ENCODE data around the gene ABTB2. TPM values are rescaled to one million over a fixed set of nuclear protein-coding genes. Genes with fewer than 3 reads are reported as not detected.

ABTB2 gene
- total RNA-seq, 2 experiments from 2014 or later = 2.4 to 2.5 TPM

DNA sequence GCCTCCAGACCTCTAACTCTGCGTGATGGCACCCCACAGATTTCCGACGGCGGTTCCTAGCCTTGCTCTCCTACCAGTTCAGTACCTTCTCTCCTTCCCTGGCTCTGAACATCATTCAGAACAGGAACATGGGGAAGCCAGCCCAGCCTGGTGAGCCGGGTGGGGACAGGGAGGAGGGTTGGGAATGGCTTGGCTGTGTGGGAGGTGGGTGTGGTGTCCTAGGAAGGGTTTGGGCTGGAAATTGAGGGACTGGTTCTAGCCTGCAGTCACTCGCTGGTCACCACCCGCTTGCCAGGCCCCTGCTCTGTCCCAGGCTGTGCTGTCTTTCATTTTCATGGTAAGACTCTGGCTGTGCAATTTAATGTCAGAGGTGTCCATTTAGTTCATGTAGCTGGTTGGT lies 218.5 kb downstream of the ABTB2 start:
- Mint-ChIP-seq H3K4me1 (ENCODE audit: low read depth) (peaks cover 2% of the 10 kb centered on the region), H3K36me3 (ENCODE audit: low read depth) (peaks cover 53% of the 10 kb centered on the region), H3K9me3 (no peaks in the 10 kb centered on the region), H3K27me3 (no peaks in the 10 kb centered on the region), H3K27ac (no peak overlapping the region), H3K4me3 (no peak overlapping the region)
- CTCF ChIA-PET = interaction anchor here (1.0 kb wide), 1 partner anchor 143 kb away, joined by 3 read pairs; no protein-coding TSS in a partner anchor
- intact Hi-C loops (cut with micrococcal nuclease) = no loop called here
- POLR2A ChIA-PET = interaction anchor here (1.5 kb wide), 1 partner anchor 11 kb away, joined by 6 read pairs; no protein-coding TSS in a partner anchor
- no peak for DNase-seq
- ATAC-seq = no peak
- TF ChIP-seq, protein P1, sequence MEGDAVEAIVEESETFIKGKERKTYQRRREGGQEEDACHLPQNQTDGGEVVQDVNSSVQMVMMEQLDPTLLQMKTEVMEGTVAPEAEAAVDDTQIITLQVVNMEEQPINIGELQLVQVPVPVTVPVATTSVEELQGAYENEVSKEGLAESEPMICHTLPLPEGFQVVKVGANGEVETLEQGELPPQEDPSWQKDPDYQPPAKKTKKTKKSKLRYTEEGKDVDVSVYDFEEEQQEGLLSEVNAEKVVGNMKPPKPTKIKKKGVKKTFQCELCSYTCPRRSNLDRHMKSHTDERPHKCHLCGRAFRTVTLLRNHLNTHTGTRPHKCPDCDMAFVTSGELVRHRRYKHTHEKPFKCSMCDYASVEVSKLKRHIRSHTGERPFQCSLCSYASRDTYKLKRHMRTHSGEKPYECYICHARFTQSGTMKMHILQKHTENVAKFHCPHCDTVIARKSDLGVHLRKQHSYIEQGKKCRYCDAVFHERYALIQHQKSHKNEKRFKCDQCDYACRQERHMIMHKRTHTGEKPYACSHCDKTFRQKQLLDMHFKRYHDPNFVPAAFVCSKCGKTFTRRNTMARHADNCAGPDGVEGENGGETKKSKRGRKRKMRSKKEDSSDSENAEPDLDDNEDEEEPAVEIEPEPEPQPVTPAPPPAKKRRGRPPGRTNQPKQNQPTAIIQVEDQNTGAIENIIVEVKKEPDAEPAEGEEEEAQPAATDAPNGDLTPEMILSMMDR (IDR thresholded peaks at IDR 0.05) = no peak

DNA sequence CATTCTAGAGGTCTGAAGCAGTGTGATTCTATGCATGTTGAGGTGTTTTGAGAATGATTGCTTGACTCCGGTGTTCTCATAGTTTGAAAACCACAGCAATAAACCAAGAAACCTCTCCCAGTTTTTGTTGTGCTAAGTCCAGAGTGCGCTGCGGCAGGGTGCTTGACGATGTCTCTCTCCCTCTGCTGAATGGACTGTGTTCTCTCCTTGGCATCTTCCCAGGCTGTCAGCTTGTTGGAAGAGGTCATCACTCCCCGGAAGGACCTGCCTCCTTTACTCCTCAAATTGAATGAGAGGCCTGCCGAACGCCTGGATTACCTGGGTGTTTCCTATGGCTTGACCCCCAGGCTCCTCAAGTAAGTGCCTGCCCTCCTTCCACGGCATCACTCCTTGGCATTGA lies 221.4 kb downstream of the ABTB2 start:
- ATAC-seq (no peak), DNase-seq (no peak)
- Mint-ChIP-seq H3K27me3 (no peaks in the 10 kb centered on the region), H3K27ac (no peak overlapping the region), H3K4me3 (no peak overlapping the region), H3K36me3 (ENCODE audit: low read depth) (peaks cover 58% of the 10 kb centered on the region), H3K4me1 (ENCODE audit: low read depth) (peaks cover 2% of the 10 kb centered on the region), H3K9me3 (no peaks in the 10 kb centered on the region)
- ChIA-PET POLR2A (interaction anchor here (0.7 to 2.7 kb wide), 4 partner anchors 14 to 95 kb away, joined by 3 to 7 read pairs (median 4); no protein-coding TSS in a partner anchor), CTCF (no interaction called here)
- TF ChIP-seq, protein P1 (IDR thresholded peaks at IDR 0.05) = no peak
- intact Hi-C loops (cut with micrococcal nuclease) = no loop called here

DNA sequence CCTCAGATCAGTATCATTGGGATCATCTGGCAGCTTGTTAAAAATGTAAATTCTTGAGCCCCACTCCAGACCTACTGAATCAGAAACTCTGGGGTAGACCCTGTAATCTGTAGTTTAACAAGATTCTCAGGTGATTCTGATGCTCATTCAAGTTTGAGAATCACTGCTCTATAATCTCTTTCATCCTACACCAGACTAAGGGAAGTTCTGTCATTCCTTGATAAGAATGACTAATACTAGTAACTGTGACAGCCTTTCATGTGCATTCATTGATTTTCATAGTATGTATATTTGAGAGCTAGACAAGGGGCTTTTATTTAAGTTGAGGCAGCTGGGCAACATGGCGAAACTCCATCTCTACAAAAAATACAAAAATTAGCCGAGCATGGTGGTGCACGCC lies 222.4 kb downstream of the ABTB2 start:
- ATAC-seq = peak; percentile 58
- intact Hi-C loops (cut with micrococcal nuclease) = no loop called here

DNA sequence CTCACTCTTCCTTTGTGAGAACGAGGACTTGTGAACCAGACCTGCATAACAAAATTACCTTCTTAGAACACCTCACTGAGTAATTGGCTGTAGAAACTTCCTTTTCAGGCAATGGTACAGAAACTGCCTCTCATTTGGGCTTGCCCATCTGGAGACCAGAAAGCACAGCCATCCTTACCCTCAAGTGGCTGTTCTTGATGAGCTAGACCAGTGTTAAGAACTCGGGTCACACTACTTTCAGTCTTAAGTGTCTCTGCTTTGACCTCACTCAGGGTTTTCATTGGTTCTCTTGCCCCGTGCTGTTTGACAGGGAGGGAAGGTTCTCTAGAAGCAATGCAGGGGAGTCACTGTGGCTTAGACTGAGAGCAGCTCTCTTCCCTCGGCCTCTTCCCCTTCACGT lies 223.0 kb downstream of the ABTB2 start:
- no peaks in the 10 kb centered on the region for H3K27me3 Mint-ChIP-seq
- H3K4me1 Mint-ChIP-seq (ENCODE audit: low read depth) = peaks cover 2% of the 10 kb centered on the region
- no peak overlapping the region for H3K4me3 Mint-ChIP-seq
- ATAC-seq = no peak
- H3K27ac Mint-ChIP-seq = no peak overlapping the region
- ChIA-PET POLR2A (interaction anchor here (0.6 to 2.7 kb wide), 12 partner anchors 9 to 237 kb away, joined by 3 to 7 read pairs (median 4); partner anchors contain the start of gene ABTB2), CTCF (interaction anchor here (0.9 kb wide), 1 partner anchor 40 kb away, joined by 3 read pairs; no protein-coding TSS in a partner anchor)
- no peak for DNase-seq
- H3K36me3 Mint-ChIP-seq (ENCODE audit: low read depth) = peaks cover 68% of the 10 kb centered on the region
- no peaks in the 10 kb centered on the region for H3K9me3 Mint-ChIP-seq
- intact Hi-C loops (cut with micrococcal nuclease) = no loop called here
- TF ChIP-seq, protein P1 (IDR thresholded peaks at IDR 0.05) = no peak

More for the DNA sequence above, 222.4 kb downstream of the ABTB2 start:
- Mint-ChIP-seq H3K36me3 (ENCODE audit: low read depth) (peaks cover 68% of the 10 kb centered on the region), H3K27ac (no peak overlapping the region), H3K4me1 (ENCODE audit: low read depth) (peaks cover 2% of the 10 kb centered on the region), H3K4me3 (no peak overlapping the region), H3K27me3 (no peaks in the 10 kb centered on the region), H3K9me3 (no peaks in the 10 kb centered on the region)
- ChIA-PET CTCF (interaction anchor here (0.9 kb wide), 1 partner anchor 39 kb away, joined by 3 read pairs; no protein-coding TSS in a partner anchor), POLR2A (interaction anchor here (0.5 to 2.7 kb wide), 12 partner anchors 9 to 377 kb away, joined by 3 to 7 read pairs (median 3); no protein-coding TSS in a partner anchor)
- no peak for DNase-seq
- TF ChIP-seq, protein P1 (IDR thresholded peaks at IDR 0.05) = no peak

DNA sequence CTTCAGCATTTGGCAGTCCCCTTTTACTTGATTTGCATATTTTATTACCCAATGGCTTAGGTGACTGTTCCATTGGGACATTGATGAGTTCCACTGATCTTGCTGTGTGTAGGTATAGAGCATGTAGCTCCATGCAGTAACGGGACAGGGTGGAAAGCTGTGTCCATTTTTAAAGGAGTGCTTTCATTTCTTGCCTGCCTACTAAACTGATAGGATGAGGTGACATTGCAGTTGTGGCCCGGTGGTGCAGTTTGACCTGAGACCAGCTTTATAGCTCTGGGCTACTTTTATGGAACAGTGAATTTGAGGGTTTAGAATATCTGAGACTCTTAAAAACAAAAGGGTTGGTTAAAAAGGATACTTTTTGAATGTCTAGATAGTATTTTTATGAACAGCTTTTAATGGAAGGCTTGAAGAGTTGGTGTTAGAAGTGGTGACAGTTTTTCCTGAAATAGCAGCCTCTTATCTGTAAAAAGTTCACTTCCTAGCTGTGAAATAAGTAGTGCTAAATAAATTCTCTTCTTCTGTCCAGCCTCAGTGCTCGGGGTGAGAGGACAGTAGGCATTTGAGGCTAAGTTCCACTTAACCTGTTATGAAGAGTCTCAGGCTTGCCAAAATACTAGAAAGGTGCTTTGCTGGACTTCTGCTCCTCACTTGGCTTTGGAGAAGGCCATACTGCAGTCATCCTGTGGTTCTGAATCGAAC lies 225.4 kb downstream of the ABTB2 start:
- Mint-ChIP-seq H3K36me3 (ENCODE audit: low read depth) (peaks cover 66% of the 10 kb centered on the region), H3K27ac (no peak overlapping the region), H3K4me3 (no peak overlapping the region), H3K4me1 (ENCODE audit: low read depth) (peaks cover 2% of the 10 kb centered on the region), H3K27me3 (no peaks in the 10 kb centered on the region), H3K9me3 (no peaks in the 10 kb centered on the region)
- DNase-seq = no peak
- intact Hi-C loops (cut with micrococcal nuclease) = no loop called here
- TF ChIP-seq, protein P1 (IDR thresholded peaks at IDR 0.05) = no peak
- ChIA-PET POLR2A (interaction anchor here (1.0 to 2.5 kb wide), 2 partner anchors 8 to 26 kb away, joined by 3 to 7 read pairs; no protein-coding TSS in a partner anchor), CTCF (interaction anchor here (1.0 to 1.3 kb wide), 2 partner anchors 42 to 68 kb away, joined by 3 read pairs; no protein-coding TSS in a partner anchor)
- ATAC-seq = no peak

Measured in activated CD8-positive, alpha-beta T cell treated with anti-CD3 and anti-CD28 coated beads for 36 hours (primary cell).